Glomerular visceral epithelial cell (primary cell): ENCODE measurements around the gene SALL3.

Experiments
- DNase-seq: peaks from one replicate; pipeline ENCODE4 v3.0.0-alpha.2; 2016; ENCODE audit errors: extremely low spot score

Gene SALL3

GRCh38 chr18:78965917-78966792 is 13.5 kb upstream of the SALL3 start:
- no peak for DNase-seq

GRCh38 chr18:78966793-78967106 is 12.9 kb upstream of the SALL3 start:
- no peak for DNase-seq

GRCh38 chr18:78967692-78968091 is 11.9 kb upstream of the SALL3 start:
- DNase-seq = no peak

- no peak for DNase-seq
Measured at GRCh38 chr18:78969574-78970315, 9.9 kb upstream of the SALL3 start.

- no peak for DNase-seq
Measured at GRCh38 chr18:78970774-78971333, 8.8 kb upstream of the SALL3 start.

GRCh38 chr18:78971511-78972245 is 7.9 kb upstream of the SALL3 start:
- DNase-seq = no peak

GRCh38 chr18:78972385-78972918 is 7.2 kb upstream of the SALL3 start:
- no peak for DNase-seq

- DNase-seq = no peak
Measured at GRCh38 chr18:78972930-78973331, 6.7 kb upstream of the SALL3 start.

- DNase-seq = no peak
Measured at GRCh38 chr18:78973357-78974083, 6.1 kb upstream of the SALL3 start.

- no peak for DNase-seq
Measured at GRCh38 chr18:78974115-78974761, 5.4 kb upstream of the SALL3 start.

GRCh38 chr18:78975292-78975691 is 4.3 kb upstream of the SALL3 start:
- no peak for DNase-seq

- DNase-seq = no peak
Measured at GRCh38 chr18:78975699-78976335, 3.8 kb upstream of the SALL3 start.

- DNase-seq = no peak
Measured at GRCh38 chr18:78976765-78977636, 2.6 kb upstream of the SALL3 start.

- no peak for DNase-seq
Measured at GRCh38 chr18:78977637-78978348, 1.8 kb upstream of the SALL3 start.

- no peak for DNase-seq
Measured at GRCh38 chr18:78978349-78979055, 1.1 kb upstream of the SALL3 start.

GRCh38 chr18:78979056-78979729 is 425 bp upstream of the SALL3 start:
- no peak for DNase-seq

GRCh38 chr18:78980279-78980771 is 707 bp downstream of the SALL3 start:
- DNase-seq = no peak
